Gastroesophageal sphincter (tissue), 4 donors: ENCODE measurements around the gene SIN3B. TPM values are rescaled to one million over a fixed set of nuclear protein-coding genes. Genes with fewer than 3 reads are reported as not detected.

Experiments used
- ATAC-seq: fragments of 150-250 bp; one replicate; pipeline ENCODE4 v1.9.1; 2016; ENCODE audit warnings: mild to moderate bottlenecking, moderate library complexity
- H3K27ac ChIP-seq, 4 donors: fragments of 200-600 bp; sonication (generic) in 3 of 4; 1 replicate in 3 of 4; 2 replicates in 1 of 4; pipeline ENCODE4 v1.5.1; 2016 to 2019
- H3K27me3 ChIP-seq: fragments of 200-600 bp; sonication (generic); one replicate; pipeline ENCODE4 v1.5.1; 2019
- H3K36me3 ChIP-seq, 2 donors: fragments of 200-600 bp; sonication (generic); one replicate each; pipeline ENCODE4 v1.5.1; 2019; ENCODE audit warnings: control low read depth in 1 of 2
- H3K4me1 ChIP-seq, 3 donors: fragments of 200-600 bp; sonication (generic); 1 replicate in 2 of 3; 2 replicates in 1 of 3; pipeline ENCODE4 v1.5.1; 2016 to 2019; ENCODE audit warnings: control low read depth in 2 of 3
- H3K4me3 ChIP-seq, 2 donors: fragments of 200-600 bp; sonication (generic); one replicate each; pipeline ENCODE4 v1.5.1; 2019; ENCODE audit warnings: mild to moderate bottlenecking in 1 of 2, moderate library complexity in 1 of 2
- H3K9me3 ChIP-seq, 3 donors: fragments of 200-600 bp; sonication (generic); one replicate each; pipeline ENCODE4 v1.5.1; 2017 to 2019; ENCODE audit warnings: control low read depth in 2 of 3
- EP300 ChIP-seq: sonication (generic); formaldehyde crosslinking; IDR thresholded peaks from one replicate; pipeline ENCODE4 v1.6.1; 2017; ENCODE audit warnings: antibody characterized with exemption, mild to moderate bottlenecking
- POLR2A ChIP-seq, 2 donors: fragments of 450-650 bp; IDR thresholded peaks; one replicate each; pipeline ENCODE4 v1.6.1; 2017; ENCODE audit warnings: antibody characterized with exemption in 2 of 2, mild to moderate bottlenecking in 2 of 2, moderate library complexity in 1 of 2
- POLR2AphosphoS5 ChIP-seq: sonication (generic); formaldehyde crosslinking; IDR thresholded peaks from one replicate; pipeline ENCODE4 v1.6.1; 2017; ENCODE audit warnings: antibody characterized with exemption
- WGBS, 2 donors: methylation state at CpG; one replicate each; pipeline ENCODE4 v1.1.5; 2018; ENCODE audit warnings: low coverage in 1 of 2; 5-methylcytosine and 5-hydroxymethylcytosine counted together
- total RNA-seq, 4 donors: library from RNA; depleted of rRNA; stranded (reverse); fragments of >200 nt; gene quantifications; one replicate each; pipeline ENCODE4 v1.1.0, GENCODE V29; 2016
- TF ChIP-seq, protein P1 (sequence below), 4 experiments: fragments of 200-600 bp in 2 of 4; fragments of 450-650 bp in 2 of 4; sonication (generic) in 1 of 4; IDR thresholded peaks; one replicate each; pipeline ENCODE4 v1.5.1; 2017 to 2019; ENCODE audit warnings: antibody characterized with exemption in 4 of 4, mild to moderate bottlenecking in 2 of 4, moderate library complexity in 2 of 4

SIN3B gene
- total RNA-seq, 4 donors from 2014 or later, result 19.7 to 55.7 (median 45.8) TPM

DNA sequence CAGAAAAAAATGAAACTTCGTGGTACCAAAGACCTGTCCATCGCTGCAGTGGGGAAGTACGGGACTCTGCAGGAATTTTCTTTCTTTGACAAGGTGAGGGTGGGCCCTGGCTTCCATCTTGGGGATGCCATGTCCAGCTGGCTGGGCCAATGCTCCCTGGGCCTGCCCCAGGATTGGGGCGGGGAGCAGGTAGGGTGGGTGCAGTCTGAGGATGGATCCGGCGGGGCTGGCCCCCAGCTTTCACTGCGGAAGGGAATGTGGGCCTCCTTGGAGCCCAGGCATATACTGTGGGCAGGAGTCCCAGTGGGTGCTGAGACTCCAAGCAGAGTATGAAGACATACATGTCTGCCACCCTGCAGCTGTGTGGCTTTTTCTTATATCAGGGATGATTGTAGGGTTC is 23.9 kb downstream of the SIN3B start:
- Histone ChIP-seq H3K36me3 (peaks cover 0 to 100% of the 10 kb centered on the region in 2 donors), H3K27ac (no peak overlapping the region), H3K9me3 (no peaks in the 10 kb centered on the region), H3K27me3 (no peaks in the 10 kb centered on the region), H3K4me1 (peaks cover 0 to 5% (median 0%) of the 10 kb centered on the region in 3 donors), H3K4me3 (no peak overlapping the region)
- 80% methylated on average over 1 of the region's 7 CpGs; no CpG with 5 or more reads in 1 of the 2 donors for whole genome bisulfite sequencing, 2 donors
- no peak for ATAC-seq
- TF ChIP-seq, protein P1, sequence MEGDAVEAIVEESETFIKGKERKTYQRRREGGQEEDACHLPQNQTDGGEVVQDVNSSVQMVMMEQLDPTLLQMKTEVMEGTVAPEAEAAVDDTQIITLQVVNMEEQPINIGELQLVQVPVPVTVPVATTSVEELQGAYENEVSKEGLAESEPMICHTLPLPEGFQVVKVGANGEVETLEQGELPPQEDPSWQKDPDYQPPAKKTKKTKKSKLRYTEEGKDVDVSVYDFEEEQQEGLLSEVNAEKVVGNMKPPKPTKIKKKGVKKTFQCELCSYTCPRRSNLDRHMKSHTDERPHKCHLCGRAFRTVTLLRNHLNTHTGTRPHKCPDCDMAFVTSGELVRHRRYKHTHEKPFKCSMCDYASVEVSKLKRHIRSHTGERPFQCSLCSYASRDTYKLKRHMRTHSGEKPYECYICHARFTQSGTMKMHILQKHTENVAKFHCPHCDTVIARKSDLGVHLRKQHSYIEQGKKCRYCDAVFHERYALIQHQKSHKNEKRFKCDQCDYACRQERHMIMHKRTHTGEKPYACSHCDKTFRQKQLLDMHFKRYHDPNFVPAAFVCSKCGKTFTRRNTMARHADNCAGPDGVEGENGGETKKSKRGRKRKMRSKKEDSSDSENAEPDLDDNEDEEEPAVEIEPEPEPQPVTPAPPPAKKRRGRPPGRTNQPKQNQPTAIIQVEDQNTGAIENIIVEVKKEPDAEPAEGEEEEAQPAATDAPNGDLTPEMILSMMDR (IDR thresholded peaks at IDR 0.05), result no peak
- TF ChIP-seq EP300 (no peak), POLR2AphosphoS5 (no peak)

DNA sequence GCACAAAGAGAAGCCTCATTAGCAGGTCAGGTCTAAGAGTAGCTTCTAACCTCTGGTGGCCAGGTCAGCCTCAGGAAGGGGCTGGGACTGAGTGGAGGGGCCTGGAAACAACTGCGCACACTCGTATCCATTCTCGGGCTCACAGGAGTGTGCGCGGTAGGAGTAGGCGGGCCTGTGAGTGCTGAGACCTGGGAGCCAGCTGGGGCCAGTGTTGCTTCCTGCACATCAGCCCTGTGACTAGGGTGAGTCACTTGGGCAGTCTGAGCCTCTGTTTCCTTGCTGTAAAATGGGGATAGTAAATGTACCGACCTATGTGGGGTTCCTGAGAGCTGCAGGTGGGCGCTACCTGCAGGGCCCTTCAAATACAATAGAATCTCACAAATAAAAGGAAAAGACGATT is 26.9 kb downstream of the SIN3B start:
- ATAC-seq, result no peak
- H3K36me3 ChIP-seq, result peaks cover 0 to 98% of the 10 kb centered on the region in 2 donors

GRCh38 chr19:16859626-16860025 is 30.4 kb downstream of the SIN3B start:
- H3K4me3 ChIP-seq, result no peak overlapping the region
- WGBS, 2 donors, result no CpG with 5 or more reads among the region's 7 CpGs
- no peaks in the 10 kb centered on the region for H3K27me3 ChIP-seq
- ATAC-seq, result no peak
- TF ChIP-seq POLR2A (IDR thresholded peaks at IDR 0.05) (no peak), EP300 (no peak), POLR2AphosphoS5 (no peak)
- TF ChIP-seq, protein P1 (IDR thresholded peaks at IDR 0.05), result no peak
- no peaks in the 10 kb centered on the region for H3K9me3 ChIP-seq
- no peak overlapping the region for H3K27ac ChIP-seq
- H3K4me1 ChIP-seq, result peaks cover 0 to 5% (median 0%) of the 10 kb centered on the region in 3 donors
- H3K36me3 ChIP-seq, result peaks cover 0 to 98% of the 10 kb centered on the region in 2 donors

More for the DNA sequence above, 26.9 kb downstream of the SIN3B start:
- WGBS, 2 donors, result 75 to 84% methylated on average over 6 to 9 of the region's 9 CpGs
- Histone ChIP-seq H3K4me1 (peaks cover 0 to 5% (median 0%) of the 10 kb centered on the region in 3 donors), H3K27ac (no peak overlapping the region), H3K4me3 (no peak overlapping the region), H3K27me3 (no peaks in the 10 kb centered on the region), H3K9me3 (no peaks in the 10 kb centered on the region)
- TF ChIP-seq EP300, result no peak
- no peak for TF ChIP-seq POLR2AphosphoS5
- TF ChIP-seq, protein P1 (IDR thresholded peaks at IDR 0.05), result no peak
- no peak for TF ChIP-seq POLR2A (IDR thresholded peaks at IDR 0.05)

DNA sequence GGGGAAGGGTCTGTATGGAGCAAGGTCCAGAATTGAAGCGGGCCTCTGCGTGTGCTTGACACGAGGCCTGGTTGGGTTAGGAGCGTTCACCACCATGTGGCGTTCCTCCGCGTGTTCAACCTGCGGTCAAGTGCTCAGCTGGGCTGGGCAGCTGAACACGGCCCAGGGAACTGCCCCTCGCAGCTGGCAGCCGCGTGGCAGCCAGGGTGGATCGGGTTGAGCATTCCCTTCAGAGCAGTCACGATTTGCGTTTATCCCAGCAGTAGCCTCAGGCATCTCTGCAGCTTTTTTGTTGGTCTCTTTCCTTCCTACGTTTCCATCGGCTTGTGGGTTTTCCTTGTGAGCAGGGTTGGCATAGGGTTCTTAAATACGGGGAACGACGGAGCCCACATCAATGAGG is 30.9 kb downstream of the SIN3B start:
- H3K9me3 ChIP-seq, result no peaks in the 10 kb centered on the region
- TF ChIP-seq EP300, result no peak
- TF ChIP-seq POLR2AphosphoS5, result no peak
- ATAC-seq, result no peak
- no peaks in the 10 kb centered on the region for H3K27me3 ChIP-seq
- peaks cover 0 to 98% of the 10 kb centered on the region in 2 donors for H3K36me3 ChIP-seq
- 92 to 94% methylated on average over 3 to 9 of the region's 20 CpGs for WGBS, 2 donors
- H3K4me3 ChIP-seq, result no peak overlapping the region
- peaks cover 0 to 5% (median 0%) of the 10 kb centered on the region in 3 donors for H3K4me1 ChIP-seq
- H3K27ac ChIP-seq, result no peak overlapping the region

- H3K27me3 ChIP-seq, result no peaks in the 10 kb centered on the region
- no peak for ATAC-seq
- no CpG with 5 or more reads among the region's 3 CpGs for WGBS, 2 donors
- TF ChIP-seq EP300 (no peak), POLR2A (IDR thresholded peaks at IDR 0.05) (no peak), POLR2AphosphoS5 (no peak)
- TF ChIP-seq, protein P1 (IDR thresholded peaks at IDR 0.05), result no peak
- no peak overlapping the region for H3K4me3 ChIP-seq
- no peak overlapping the region for H3K27ac ChIP-seq
- peaks cover 0 to 98% of the 10 kb centered on the region in 2 donors for H3K36me3 ChIP-seq
- H3K9me3 ChIP-seq, result no peaks in the 10 kb centered on the region
- H3K4me1 ChIP-seq, result peaks cover 0 to 5% (median 0%) of the 10 kb centered on the region in 3 donors
Observed at GRCh38 chr19:16861011-16861410, 31.8 kb downstream of the SIN3B start.
